GM18520 (cell line): Measurements from ENCODE around the gene ZNF385D.

Experiments
- ATAC-seq: cut with Tn5 transposase; IDR thresholded peaks from one replicate; pipeline ENCODE4 v1.9.1; 2021; ENCODE audit not compliant: unreplicated experiment

Gene ZNF385D, protein sequence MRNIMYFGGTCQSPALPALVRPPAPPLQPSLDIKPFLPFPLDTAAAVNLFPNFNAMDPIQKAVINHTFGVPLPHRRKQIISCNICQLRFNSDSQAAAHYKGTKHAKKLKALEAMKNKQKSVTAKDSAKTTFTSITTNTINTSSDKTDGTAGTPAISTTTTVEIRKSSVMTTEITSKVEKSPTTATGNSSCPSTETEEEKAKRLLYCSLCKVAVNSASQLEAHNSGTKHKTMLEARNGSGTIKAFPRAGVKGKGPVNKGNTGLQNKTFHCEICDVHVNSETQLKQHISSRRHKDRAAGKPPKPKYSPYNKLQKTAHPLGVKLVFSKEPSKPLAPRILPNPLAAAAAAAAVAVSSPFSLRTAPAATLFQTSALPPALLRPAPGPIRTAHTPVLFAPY

DNA sequence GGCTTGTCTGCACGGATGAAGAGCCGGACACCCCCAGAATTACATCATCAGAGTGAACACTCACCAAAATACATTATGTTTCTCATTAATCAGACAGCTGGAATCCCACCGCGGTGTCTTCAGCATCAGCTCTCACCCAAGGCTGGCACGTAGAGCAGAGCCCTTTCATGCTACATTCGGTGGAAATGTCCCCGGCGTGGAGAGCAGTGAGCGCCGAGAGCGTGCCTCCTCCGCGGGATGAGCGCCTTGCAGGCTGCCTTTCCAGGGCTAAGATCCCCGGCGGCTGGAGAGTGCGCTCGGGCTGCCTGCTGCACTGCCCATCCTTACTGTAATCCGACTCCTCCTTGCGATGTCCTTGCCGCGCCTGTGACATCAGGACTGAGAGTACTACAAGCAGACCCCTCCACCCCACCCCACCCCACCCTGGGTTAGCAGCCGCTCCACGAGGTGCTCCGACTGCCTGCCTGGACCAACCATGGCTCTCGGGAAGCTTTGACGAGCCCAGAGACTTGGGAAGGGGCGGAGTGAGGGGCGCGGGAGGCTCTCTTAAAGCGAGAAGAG is at the start of gene ZNF385D:
TSS of gene ZNF385D (minus strand) at position 380 of the 561 bp plus-strand sequence. CDS start at position 86, 294 bp downstream.
- ATAC-seq = no peak

DNA sequence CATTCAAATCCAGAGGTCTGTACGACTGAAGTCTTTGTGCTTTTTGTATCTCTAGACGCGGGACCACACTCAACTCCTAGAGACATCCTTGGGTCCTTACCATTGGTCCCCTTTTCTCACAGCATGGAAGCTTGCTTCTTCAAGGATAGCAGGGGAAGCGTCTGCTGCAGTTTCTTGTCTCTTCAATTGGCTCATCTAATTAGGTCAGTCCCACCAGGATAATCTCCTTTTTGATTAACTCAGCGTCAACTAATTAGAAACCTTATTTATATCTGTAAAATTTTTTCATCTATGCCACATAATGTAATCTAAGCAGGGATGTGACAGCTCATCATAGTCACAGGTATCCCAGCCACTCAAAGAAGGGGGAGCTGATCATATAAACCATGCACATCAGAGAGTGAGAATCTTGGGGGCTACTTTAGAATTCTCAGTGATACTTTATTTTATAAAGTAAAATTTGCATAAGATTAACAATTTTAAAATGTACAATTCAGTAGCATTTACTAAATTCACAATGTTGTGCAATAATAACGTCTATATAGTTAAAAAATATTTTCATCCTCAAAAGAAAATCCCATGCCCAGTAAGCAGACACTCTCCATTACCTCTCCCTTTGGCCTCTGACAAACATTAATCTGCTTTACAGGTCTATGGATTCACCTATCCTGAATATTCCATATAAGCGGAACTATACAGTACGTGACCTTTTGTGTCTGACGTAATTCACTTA is 47.5 kb upstream of the ZNF385D start:
- ATAC-seq = no peak

DNA sequence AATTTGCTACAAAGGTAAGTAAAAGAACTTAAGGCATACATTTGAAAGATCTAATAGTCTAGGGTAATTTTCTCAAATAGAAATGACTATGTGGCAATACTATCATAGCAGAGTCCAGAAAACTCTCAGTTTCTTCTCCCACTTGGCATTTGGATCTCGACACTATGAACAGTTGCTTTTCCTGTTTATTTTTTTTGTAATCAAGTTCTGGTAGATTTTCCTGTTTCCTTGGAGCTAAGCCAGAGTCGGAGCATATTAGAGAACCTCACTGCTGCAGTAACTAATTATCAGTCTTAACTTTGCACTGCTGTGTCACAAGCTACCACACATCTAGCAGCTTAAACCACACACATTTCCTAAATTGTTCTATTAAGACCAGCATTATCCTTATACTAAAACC is 44.9 kb upstream of the ZNF385D start:
- no peak for ATAC-seq

DNA sequence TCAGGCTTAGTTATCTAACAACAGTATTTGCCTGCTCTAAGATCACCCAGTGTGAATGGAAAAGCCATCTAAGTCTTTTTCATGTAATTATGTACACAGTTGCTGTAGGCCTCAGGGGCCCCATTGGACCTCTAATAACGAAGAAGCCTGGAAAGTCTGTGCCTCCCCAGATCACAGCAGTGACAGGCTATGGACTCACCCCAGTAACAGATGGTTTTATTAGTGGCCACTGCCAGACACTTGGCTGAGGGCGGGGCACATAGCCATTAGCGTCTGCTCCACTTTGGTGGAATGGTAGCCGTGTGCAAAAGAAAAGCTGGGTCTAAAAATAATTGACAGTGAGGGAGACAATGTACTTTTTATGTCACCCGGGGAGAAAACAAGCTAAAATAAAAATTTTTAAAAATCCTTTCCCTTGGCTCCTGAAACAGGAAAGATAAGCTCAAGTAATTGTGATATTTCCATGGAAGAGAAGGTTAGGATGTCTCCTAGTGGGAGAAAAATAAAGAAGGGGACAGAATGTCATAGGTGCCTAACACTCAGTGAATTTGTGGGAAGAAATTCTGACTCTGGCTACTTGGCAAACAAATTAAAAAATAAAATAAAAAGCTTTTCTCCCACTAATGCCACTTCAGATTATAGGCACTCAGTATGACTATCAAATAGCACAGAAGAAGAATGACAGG is 44.3 kb upstream of the ZNF385D start:
- no peak for ATAC-seq

DNA sequence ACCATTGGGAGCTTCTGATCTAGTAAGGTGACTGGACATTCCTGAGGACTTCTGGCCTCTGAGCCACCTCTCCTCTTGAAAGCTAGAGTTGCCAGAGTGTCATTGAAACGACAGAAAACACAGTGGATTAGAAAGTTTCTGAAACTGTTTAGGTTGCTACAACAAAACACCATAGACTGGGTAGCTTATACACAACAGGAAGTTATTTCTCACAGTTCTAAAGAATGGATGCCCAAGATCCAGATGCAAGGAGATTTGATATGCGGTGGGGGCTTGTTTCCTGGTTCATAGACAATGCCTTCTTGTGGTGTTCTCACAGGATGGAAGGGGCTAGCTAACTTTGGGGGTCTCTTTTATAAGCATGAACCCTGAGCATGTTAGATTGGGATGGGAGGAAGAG is 43.3 kb upstream of the ZNF385D start:
- no peak for ATAC-seq

DNA sequence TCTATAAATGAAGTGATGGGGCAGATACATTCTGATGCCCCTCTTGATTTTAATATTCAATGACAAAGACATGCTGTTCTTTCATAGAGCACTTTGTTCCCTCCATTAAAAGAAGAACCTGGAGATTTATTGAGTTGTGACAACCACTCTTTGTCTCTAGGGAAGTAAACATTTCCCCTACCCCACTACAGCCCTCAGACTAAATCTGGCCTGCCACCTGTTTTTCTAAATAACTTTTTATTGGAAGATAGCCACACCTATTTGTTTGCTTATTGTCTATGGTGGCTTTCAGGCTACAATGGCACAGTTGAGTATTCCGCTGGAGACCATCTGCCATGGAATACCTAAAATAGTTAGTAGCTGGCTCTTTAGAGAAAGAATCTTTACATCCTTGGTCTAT is 41.2 kb upstream of the ZNF385D start:
- ATAC-seq = no peak

DNA sequence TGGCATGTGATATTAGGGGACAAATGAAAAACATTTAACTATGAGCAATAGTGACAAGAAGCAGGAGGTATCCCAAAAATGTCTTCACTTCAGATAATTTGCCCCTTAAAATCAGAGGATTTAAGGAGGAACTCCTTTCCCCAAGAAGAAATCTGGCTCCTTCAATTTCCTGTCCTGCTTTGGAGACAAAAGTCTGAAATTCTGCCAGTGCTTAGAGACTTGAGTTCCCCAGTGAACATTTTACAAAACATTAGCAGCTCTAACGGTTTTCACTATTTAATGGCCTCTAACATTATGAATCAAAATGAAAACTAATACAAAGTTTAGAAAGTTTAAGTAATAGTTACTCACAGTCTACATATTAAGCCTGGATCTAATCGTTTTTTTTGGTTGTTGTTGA is 40.3 kb upstream of the ZNF385D start:
- no peak for ATAC-seq

DNA sequence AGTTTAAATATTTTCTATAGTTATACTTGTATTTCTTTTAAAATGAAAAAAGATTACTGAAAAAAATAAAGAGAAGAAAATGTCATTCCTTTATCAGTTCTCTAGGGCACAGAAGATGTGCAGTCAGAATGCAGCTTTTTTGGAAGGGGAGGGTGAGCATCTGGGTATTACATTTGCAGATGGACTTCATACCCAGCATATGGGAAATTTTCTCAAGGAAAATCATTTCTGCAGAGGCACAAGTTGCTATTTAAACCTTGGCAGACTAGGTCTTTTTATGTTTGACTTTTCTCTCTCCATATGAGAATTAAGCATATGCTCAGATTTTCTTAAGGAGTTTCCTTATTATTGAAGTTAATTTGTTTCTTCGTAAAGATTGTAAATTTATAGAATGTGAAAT is 39.5 kb upstream of the ZNF385D start:
- no peak for ATAC-seq

DNA sequence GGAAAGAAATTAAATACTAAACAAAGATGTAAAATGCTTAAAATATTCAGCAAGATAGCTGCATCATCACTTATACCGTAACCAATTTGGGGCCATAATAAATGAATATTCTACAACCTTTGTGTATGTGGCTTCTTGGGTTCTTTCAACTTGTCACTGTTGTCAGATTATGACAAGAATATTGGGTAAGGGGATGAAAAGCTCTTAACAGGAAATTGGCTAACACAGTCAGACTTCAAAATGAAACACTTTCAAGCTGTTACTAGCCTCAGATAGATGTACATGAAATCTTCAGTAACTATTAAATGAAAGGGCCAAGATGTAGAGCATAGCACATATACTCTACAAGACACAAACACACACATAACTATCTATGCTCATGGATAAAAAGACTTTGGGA is 38.7 kb upstream of the ZNF385D start:
- ATAC-seq = no peak

DNA sequence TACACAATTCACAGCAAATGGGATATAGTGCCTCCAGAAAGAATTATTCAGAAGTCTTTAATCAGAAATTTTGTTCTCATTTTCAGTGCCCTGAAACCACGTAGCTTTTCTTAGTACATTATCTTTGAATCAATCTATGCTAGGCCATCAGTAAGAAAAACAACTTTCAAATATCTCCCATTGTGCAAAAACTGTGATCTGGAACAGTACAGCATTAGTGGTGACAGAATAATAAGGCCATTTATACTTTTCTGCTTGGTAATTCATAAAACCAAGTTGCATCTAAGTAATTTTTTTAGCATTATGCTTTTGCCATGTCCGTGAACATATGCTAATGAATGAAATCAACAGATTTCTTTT is 35.4 kb upstream of the ZNF385D start:
- no peak for ATAC-seq

DNA sequence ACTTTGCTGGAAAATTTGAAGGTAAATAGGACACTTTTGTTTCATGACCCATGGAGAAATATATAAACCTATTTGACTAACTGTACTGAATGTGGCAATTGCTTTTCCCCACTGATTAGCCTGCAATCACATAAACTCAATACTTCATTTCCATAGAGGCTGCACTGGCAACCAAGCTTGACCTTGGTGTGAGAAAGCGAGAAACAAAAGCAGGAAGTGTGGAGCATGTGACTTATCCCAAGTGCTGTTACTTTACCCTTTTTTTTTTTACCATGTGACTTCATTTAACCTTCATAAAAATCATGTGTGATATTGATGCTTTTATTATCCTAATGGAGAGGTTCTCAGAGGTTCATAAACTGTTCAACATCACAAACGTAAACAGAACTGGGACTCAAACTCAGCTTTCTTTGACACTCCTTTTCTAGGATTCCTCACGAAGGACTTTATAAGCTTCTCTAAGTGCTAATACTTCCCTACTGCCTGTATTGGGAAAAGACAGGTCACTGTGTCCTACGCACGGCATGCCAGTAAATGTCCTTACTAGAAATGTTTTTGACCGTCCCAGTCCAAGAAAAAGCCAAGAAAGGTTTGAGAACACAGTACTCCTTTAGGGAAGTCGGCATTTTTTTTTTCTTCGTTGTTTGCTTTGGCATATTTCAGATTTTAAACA is 34.9 kb upstream of the ZNF385D start:
- ATAC-seq = no peak

DNA sequence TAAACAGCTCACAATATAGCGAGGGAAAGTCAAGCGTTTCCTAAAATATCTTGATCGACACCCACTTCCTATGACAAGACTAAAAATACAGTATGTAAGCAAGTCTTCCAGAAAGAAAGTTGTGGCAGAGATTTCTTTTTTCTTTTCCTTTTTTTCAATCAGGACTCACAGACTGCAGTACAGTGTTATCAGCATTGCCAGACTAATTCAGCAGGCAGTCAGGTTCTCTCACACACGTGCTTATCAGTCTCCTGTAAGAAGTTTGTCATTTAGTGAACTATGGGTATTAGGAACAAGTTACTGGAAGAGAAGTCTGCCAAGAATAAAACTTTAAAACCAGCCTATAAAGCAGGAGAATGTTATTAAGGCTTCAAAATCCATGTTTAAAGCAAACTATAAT is 32.8 kb upstream of the ZNF385D start:
- no peak for ATAC-seq

DNA sequence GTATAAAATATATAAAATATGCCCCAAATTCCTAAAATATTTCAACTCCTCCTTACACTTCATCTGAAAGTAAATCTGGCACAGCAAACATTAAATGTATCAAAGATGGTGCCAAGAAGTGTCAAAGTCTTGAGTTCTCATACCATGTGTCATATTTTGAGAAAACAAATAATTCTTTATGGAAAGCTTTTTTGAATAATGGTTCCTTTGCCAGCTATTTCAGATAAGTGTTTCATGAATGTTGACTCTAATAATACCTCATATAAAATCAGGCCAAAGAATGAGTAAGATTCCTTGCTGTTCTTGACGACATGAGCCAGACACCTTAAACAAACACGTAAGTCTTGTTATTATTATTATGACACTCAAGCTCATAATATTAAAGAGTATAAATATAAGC is 30.3 kb upstream of the ZNF385D start:
- ATAC-seq = no peak

DNA sequence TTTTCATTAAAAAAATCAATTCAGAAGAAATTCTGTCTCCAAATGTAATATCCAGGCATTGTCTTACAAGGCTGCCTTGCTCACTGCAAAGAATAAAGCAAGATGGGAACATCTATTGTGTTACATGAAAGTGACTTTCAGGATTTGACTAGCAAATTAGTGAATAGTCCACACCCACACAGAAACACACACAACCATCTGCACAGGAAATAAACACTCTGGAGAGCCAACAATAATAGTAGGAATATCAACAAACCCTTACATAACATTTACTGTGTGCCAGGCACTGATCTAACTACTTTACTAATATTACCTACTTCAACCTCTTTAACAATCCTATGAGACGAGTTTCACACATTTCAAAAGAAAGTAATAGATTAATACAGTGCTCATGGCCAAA is 28.9 kb upstream of the ZNF385D start:
- no peak for ATAC-seq

DNA sequence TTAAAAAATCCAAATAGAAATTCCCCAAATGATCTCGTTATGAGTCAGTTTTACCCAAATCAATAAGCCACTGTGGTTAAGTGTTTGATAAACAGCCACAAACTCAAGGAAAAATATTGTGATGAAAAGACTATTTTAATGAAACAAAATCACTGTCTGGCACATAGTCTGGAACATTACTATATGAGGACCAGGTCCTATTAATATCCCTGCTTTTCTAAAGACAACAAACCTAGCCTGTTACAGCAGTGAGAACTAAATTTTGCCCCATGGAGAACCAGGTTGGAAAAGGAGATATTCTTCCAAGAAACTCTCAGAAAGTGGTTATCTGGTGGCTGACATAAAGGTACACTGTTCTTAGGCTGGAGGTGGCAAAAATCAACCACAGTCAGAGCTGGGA is 27.7 kb upstream of the ZNF385D start:
- no peak for ATAC-seq

DNA sequence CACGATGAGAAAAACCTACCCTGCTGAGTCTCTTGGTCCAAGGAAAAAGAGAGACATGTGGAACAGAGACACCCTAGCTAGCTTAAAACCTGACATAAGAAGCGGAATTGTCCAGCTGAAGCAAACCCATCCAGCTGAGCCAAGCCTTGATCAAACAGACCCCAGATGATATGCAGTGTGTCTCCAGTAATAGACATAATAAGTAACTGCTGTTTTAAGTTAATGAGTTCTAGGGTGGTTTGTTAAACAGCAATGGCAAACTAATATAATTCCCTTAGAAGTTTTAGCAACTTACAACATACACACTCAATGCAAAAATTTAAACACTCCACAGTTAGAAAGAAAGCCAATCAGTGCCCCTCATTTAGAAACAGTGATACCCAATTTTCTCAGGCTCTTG is 26.8 kb upstream of the ZNF385D start:
- ATAC-seq = no peak

DNA sequence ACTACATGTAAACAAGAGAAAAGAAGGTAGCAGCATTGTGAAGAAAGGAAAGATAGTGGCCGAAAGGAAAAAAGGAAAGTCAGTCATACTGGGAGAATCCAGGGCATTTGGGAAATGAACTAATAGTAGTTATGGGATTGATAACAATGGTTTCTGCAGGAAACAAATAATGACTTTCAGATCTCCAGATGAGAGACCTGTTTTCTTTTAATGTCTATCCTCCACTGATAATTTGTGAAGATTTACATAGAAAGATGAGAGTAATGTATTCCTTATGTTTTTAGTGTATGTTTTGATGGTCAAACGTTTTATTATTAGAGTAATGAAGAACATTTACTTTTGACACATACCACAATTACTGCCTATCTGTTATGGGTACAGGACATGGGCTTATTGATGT is 15.0 kb upstream of the ZNF385D start:
- no peak for ATAC-seq

DNA sequence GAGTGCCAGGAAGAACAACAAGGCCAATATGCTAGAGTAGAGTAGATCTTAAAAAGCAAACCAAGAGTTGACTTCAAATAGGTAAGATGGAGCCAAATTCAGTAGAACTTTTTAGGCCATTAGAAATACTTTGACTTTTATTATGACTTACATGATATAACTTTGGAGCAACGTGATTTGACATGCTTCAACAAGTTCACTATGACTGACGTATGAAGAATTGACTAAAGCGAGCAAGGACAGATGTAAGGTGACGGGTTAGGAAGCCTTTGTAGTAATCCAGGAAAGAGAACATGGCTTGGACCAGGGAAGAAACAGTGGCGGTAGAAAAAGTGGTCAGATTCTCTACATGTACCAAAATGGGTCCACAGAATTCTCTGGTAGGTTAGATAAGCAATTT is 4.9 kb upstream of the ZNF385D start:
- no peak for ATAC-seq

DNA sequence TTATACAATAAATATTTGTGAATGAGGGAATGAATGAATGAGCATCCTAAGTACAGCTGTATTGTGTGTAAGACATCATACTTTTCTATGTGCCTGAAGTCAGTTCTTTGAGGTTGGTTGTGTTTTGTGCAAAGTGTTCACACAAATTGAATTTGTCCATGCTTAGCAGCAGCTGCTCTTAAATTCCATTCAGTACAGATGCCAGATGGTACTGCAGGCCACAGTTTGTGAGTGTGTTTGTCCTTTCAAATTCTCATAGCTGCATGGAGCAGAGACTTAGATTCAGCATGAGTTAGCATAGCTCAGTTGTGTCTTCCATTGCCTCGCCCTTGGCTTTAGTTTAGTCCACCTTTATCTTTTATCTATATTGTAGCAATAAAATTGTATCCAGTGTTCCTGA is 3.8 kb upstream of the ZNF385D start:
- ATAC-seq = no peak

DNA sequence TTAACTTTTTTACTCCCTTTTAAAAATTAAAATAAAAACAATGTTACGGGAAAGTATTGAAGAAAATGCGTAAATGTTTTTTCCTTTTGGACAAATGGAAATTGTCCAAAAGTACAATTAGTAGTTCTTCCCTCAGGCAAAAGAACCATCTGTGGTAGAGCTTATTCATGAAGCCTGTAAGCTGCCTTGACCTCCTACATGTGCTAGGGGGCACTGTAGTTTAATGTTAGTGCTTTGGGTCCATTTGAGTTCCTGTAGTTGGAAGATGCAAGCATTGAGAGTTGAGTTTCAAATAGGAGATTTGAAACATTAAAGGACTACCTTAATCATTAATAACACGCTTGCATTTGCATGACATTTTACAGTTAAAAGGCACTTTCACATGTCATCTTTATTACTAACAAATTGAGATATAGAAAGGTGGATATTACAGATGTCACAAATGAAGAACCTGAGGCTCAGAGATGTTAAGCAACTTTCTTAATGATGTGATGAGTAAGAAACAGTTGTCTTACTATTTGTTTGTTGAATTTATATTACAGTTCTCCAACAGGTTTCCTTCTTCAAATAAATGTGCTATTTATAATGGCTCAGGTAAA is 1.8 kb upstream of the ZNF385D start:
- ATAC-seq = no peak

DNA sequence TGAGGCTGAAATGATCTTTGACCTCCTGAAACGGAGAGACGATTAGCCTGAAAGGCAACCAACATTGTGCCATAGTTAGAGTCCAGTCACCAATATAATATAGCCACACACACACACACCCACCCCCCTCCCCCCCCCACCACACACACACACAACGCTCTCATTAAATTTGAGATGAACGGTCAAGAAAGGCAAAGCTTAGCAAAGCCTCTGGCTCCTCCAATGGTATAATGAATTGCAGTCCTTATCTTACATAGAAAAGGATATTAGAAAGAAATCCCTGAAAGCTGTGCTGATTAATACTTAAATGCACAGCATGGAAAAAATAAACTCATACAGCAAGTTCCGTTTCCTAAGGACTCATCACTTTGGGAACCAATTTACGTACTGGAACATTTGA is 876 bp upstream of the ZNF385D start:
- no peak for ATAC-seq
